HL-60 (cell line): ENCODE data around the gene LRRC37B.

Source experiments
- CTCF ChIP-seq: IDR thresholded peaks from one replicate; pipeline ENCODE4 v1.5.1; 2011; ENCODE audit warnings: low read length, control low read depth, inconsistent platforms; ENCODE audit not compliant: insufficient read depth
- GABPA ChIP-seq: IDR thresholded peaks from 2 replicates; pipeline ENCODE4 v1.6.1; 2012; ENCODE audit warnings: low read depth
- POLR2AphosphoS5 ChIP-seq: IDR thresholded peaks from 2 replicates; pipeline ENCODE4 v1.6.1; 2012; ENCODE audit warnings: low read depth

GRCh38 chr17:32007463-32008298, 498 bp downstream of the LRRC37B start:
- TF ChIP-seq POLR2AphosphoS5: no peak; the same call in 1 of the 2 replicates
- TF ChIP-seq CTCF: no peak
- no peak for TF ChIP-seq GABPA
